Ishikawa (cell line): Measurements from ENCODE around the gene ZBTB6.

Experiments
- CEBPB ChIP-seq: IDR thresholded peaks from 2 replicates; pipeline ENCODE4 v1.6.1; 2012
- CREB1 ChIP-seq: IDR thresholded peaks from 2 replicates; pipeline ENCODE4 v1.6.1; 2012; ENCODE audit warnings: low read depth
- EGR1 ChIP-seq: IDR thresholded peaks from 2 replicates; pipeline ENCODE4 v1.6.1; 2012
- EP300 ChIP-seq: IDR thresholded peaks from 2 replicates; pipeline ENCODE4 v1.6.1; 2012; ENCODE audit warnings: borderline replicate concordance
- FOXM1 ChIP-seq: IDR thresholded peaks from 2 replicates; pipeline ENCODE4 v1.6.1; 2012; ENCODE audit warnings: low read depth, borderline replicate concordance
- NFIC ChIP-seq: IDR thresholded peaks from 2 replicates; pipeline ENCODE4 v1.6.1; 2012
- RAD21 ChIP-seq: IDR thresholded peaks from 2 replicates; pipeline ENCODE4 v1.6.1; 2012; ENCODE audit warnings: low read depth
- TAF1 ChIP-seq: IDR thresholded peaks from 2 replicates; pipeline ENCODE4 v1.6.1; 2012; ENCODE audit warnings: low read depth, mild to moderate bottlenecking
- TCF12 ChIP-seq: IDR thresholded peaks from 2 replicates; pipeline ENCODE4 v1.6.1; 2012; ENCODE audit warnings: low read depth
- TEAD4 ChIP-seq: IDR thresholded peaks from 2 replicates; pipeline ENCODE4 v1.6.1; 2012
- YY1 ChIP-seq: IDR thresholded peaks from 2 replicates; pipeline ENCODE4 v1.6.1; 2012; ENCODE audit warnings: low read depth
- ZBTB7A ChIP-seq: IDR thresholded peaks from 2 replicates; pipeline ENCODE4 v1.6.1; 2012; ENCODE audit warnings: low read depth
- TF ChIP-seq, protein P1 (sequence below): IDR thresholded peaks from 2 replicates; pipeline ENCODE4 v1.6.1; 2012
- TF ChIP-seq, protein P2 (sequence below): IDR thresholded peaks from 2 replicates; pipeline ENCODE4 v1.6.1; 2012; ENCODE audit warnings: low read depth, mild to moderate bottlenecking
- TF ChIP-seq, protein P3 (sequence below): IDR thresholded peaks from 2 replicates; pipeline ENCODE4 v1.6.1; 2012

The ZBTB6 gene

DNA sequence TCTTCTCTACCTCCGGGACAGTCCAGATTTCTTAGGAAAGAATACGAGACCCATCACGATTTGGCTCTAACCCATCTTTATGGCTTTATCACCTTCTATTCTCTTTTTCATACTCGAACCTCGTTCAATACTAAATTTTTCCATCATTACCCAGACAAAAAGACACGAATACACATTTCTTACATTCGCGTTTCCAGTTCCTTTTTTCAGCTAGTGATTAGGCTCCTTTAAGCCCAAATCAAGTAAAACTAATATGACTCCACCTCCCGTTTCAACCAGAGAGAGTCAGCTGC is 506 bp downstream of the ZBTB6 start:
- TF ChIP-seq EGR1 (no peak), RAD21 (no peak), TEAD4 (no peak), YY1 (no peak), EP300 (no peak), NFIC (no peak), FOXM1 (no peak), ZBTB7A (no peak), CREB1 (no peak), CEBPB (no peak), TAF1 (no peak), TCF12 (no peak)
- TF ChIP-seq, protein P1, sequence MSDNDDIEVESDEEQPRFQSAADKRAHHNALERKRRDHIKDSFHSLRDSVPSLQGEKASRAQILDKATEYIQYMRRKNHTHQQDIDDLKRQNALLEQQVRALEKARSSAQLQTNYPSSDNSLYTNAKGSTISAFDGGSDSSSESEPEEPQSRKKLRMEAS = no peak
- TF ChIP-seq, protein P2, sequence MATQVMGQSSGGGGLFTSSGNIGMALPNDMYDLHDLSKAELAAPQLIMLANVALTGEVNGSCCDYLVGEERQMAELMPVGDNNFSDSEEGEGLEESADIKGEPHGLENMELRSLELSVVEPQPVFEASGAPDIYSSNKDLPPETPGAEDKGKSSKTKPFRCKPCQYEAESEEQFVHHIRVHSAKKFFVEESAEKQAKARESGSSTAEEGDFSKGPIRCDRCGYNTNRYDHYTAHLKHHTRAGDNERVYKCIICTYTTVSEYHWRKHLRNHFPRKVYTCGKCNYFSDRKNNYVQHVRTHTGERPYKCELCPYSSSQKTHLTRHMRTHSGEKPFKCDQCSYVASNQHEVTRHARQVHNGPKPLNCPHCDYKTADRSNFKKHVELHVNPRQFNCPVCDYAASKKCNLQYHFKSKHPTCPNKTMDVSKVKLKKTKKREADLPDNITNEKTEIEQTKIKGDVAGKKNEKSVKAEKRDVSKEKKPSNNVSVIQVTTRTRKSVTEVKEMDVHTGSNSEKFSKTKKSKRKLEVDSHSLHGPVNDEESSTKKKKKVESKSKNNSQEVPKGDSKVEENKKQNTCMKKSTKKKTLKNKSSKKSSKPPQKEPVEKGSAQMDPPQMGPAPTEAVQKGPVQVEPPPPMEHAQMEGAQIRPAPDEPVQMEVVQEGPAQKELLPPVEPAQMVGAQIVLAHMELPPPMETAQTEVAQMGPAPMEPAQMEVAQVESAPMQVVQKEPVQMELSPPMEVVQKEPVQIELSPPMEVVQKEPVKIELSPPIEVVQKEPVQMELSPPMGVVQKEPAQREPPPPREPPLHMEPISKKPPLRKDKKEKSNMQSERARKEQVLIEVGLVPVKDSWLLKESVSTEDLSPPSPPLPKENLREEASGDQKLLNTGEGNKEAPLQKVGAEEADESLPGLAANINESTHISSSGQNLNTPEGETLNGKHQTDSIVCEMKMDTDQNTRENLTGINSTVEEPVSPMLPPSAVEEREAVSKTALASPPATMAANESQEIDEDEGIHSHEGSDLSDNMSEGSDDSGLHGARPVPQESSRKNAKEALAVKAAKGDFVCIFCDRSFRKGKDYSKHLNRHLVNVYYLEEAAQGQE = no peak
- TF ChIP-seq, protein P3, sequence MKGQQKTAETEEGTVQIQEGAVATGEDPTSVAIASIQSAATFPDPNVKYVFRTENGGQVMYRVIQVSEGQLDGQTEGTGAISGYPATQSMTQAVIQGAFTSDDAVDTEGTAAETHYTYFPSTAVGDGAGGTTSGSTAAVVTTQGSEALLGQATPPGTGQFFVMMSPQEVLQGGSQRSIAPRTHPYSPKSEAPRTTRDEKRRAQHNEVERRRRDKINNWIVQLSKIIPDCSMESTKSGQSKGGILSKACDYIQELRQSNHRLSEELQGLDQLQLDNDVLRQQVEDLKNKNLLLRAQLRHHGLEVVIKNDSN = no peak

DNA sequence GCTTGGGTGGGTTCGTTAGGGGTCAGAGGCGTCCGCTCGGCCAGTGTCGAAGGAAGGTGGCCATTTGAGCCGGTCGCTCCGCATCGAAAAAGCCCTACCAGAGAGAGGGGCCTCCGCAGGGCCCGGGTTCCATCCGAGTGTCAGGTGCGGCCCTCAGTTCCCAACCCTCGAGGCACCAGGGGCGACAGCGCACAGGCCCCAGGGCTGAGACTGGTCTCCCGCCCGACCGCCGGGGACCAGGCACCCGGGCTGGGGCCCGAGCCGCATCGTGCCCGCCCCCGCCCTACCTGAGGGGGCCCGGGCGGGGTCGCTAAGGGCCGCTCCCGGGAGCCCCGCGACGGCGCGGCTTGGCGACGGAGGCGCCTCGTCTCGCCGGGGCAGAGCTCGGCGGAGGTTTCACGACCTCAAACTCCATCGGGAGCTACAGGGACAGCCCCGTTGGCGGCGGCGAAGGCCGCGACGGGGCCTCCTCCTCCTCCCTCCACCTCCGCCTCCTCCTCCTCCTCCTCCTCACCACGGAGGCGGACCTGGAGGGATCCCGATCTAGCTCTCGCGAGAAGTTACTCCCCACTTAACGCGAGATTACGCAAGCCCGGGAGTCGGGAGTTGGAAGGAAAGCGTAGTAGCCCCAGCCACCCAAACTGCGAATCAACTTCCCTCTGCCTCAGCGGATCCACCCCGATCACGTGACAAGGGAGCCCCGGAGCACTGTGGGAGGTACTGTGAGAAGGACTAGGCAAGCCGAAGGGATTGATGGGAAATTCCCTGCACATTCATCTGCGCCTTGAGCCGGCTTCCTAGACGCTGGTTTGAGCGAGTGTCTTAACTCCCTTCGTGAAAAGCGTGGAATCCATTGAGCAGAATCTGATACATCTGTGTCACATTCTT is 8.1 kb downstream of the ZBTB6 start, which contains the start of gene RC3H2:
Gene RC3H2, minus strand, starts transcription at position 537 of the 888 bp plus-strand sequence. CDS start 7,850 bp downstream, outside the sequence.
- TF ChIP-seq TCF12 (peak; percentile 51), RAD21 (no peak), ZBTB7A (no peak), TEAD4 (peak; percentile 74), CREB1 (no peak), YY1 (no peak; the same call in 1 of the 2 replicates), CEBPB (peak; percentile 85), FOXM1 (no peak), TAF1 (peak; percentile 68; the same call in 1 of the 2 replicates), EGR1 (peak; percentile 87), NFIC (no peak), EP300 (no peak)
- TF ChIP-seq, protein P1 = peak; percentile 68
- TF ChIP-seq, protein P3 = peak; percentile 98
- TF ChIP-seq, protein P2 = no peak

DNA sequence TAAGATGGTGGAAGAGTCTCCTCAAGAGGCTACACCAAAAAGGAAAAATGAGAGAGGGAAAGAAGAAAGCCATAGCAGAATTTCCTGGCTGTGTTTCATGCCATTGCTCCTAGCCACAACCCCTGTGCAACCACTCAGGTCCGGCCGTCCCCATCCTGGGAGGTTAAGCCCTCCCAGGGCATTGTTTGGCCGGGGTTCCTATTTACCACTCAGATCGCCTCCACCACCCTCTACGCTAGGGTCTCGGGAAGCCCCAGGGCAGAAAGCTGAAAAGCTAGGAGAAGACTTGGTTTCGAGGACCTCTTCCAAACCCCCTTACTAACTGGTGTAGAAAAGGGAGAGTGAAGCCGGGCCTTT is 8.7 kb downstream of the ZBTB6 start:
- TF ChIP-seq RAD21 = no peak
- TF ChIP-seq EP300 = no peak

DNA sequence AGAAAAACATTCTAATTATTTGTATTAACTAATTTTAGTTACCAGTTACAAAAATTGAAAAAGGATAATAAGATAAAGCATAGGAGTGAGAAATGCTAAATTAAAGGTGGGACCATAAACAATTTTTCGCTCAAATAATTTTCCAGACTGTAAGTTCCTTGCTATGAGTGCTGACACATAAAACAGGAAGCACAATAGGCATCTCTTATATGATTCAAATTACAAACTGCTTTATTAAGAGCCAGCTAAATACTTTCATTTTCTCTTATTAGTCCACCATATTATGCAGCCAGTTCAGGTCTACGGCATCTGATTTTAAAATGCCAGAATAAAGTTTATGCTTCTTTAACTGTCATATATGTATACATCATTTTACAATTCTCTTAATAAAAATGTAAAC is 12.3 kb downstream of the ZBTB6 start:
- TF ChIP-seq CEBPB = no peak
- TF ChIP-seq FOXM1 = no peak
- TF ChIP-seq RAD21 = no peak
- TF ChIP-seq NFIC = no peak
- no peak for TF ChIP-seq ZBTB7A
- TF ChIP-seq YY1 = no peak
- no peak for TF ChIP-seq TCF12
- TF ChIP-seq, protein P1 = no peak
- TF ChIP-seq EGR1 = no peak
- no peak for TF ChIP-seq TEAD4
- TF ChIP-seq CREB1 = no peak
- TF ChIP-seq, protein P3 = no peak
- TF ChIP-seq, protein P2 = no peak
- no peak for TF ChIP-seq TAF1
- TF ChIP-seq EP300 = no peak
